ENCODE measurements around the gene IGF2BP2.

GRCh38 chr3:185711255-185711870 lies 113.5 kb downstream of the IGF2BP2 start:
- TF ChIP-seq CTCF (IDR thresholded peaks at IDR 0.05), result no peak
- no peak for TF ChIP-seq CHD4 (IDR thresholded peaks at IDR 0.05; ENCODE audit: borderline replicate concordance)

All from A549 (cell line).